ENCODE results near the gene GNAO1.
"Not testable (repeated sequence)": the region's sequence is repeated elsewhere in the genome, so short reads cannot be mapped to it uniquely, and the experiment has no call there.

The GNAO1 gene

GRCh38 chr16:56369202-56369601 is 177.9 kb downstream of the GNAO1 start:
- FAIRE-seq, result no peak

GRCh38 chr16:56370185-56370874 is 179.0 kb downstream of the GNAO1 start:
- no peak for FAIRE-seq

DNA sequence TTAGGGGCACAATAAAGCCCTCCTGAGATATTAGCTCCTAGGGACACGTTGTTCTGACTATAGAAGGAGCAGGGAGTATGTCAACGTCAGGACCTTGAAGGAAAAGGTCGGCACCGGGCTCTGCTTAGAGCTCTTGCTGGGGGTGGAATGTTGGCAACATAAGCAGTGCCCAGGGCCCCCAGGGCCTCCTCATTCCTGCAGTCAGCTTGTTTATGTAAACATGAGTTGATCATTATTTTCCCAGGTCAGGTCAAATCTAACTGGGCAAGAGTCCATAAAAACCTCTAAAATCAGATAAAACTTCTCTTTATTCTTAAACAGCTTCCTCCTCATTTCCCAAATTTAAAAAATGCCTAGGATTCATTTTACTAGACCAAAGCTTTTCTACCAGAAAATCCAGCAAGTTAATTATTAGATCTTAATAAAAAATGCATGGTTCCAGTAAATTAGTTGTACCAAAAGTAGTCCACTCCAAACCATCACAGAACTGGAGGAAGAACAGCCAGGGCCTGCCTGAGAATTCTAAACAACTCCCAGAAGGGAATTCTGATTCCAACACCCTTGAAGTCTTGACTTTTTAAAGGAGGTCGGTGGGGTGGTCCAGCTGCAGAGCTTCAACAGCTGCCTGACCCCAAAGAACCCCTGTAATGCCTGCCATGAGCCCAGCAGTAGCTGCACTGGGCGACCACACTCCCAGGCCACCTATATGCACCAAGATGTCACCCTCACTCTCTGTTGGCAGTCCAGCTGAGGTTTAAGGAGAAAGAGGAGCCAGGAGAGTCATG is 179.8 kb downstream of the GNAO1 start:
- FAIRE-seq, result no peak

GRCh38 chr16:56371660-56371937 is 180.3 kb downstream of the GNAO1 start:
- no peak for FAIRE-seq

GRCh38 chr16:56372013-56372634 is 180.8 kb downstream of the GNAO1 start:
- FAIRE-seq, result no peak

DNA sequence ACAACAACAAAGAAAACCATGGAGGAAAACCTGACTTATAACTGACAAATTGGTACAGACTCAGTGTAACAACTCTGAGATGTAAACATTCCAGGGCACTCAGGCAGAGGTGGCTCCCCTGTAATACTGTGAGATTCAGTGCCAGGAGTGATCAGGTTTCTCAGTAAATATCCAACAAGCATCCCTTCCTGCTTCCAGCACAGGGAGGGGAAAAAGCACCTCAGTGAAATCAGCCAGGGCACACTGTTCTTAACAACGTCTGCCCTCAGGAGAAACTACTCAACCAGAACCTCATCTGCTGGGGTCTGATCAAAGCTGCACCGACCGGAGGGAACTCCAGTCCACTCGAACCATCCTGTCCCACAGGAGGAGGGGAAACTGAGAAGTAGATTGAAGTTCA is 181.7 kb downstream of the GNAO1 start:
- FAIRE-seq, result no peak

DNA sequence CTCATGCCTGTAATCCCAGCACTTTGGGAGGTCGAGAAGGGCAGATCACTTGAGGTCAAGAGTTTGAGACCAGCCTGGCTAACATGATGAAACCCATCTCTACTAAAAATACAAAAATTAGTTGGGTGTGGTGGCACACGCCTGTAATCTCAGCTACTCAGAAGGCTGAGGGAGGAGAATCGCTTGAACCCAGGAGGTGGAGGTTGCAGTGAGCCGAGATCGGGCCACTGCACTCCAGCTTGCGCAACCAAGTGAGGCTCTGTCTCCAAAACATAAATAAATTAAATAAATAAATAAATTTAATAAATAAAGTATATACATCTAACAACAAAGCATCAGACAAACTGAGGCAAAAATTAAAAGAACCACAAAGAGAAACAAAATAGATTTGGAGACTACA is 184.5 kb downstream of the GNAO1 start:
- FAIRE-seq, result not testable (repeated sequence)

GRCh38 chr16:56379044-56379443 is 187.8 kb downstream of the GNAO1 start:
- FAIRE-seq, result not testable (repeated sequence)

DNA sequence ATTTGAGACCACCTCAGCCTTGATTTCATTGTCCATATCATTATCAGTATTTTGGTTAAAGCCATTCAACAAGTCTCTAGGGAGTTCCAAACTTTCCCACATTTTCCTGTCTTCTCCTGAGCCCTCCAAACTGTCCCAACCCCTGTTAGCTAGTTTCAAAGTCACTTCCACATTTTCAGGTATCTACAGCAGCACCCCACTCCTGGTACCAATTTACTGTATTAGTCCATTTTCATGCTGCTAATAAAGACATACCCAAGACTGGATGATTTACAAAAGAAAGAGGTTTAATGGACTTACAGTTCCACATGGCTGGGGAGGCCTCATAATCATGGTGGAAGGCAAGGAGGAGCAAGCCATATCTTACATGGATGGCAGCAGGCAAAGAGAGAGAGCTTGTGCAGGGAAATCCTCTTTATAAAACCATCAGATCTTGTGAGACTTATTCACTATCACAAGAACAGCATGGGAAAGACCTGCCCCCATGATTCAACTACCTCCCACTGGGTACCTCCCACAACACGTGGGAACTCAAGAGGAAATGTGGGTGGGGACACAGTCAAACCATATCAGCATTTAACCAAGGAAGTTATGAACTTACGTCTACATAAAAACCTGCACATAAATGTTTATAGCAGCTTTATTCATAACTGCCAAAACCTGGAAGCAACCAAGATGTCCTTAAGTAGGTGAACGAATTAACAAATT is 189.6 kb downstream of the GNAO1 start:
- FAIRE-seq, result not testable (repeated sequence)

GRCh38 chr16:56382459-56382858 is 191.2 kb downstream of the GNAO1 start:
- no peak for FAIRE-seq

GRCh38 chr16:56382901-56383355 is 191.6 kb downstream of the GNAO1 start:
- FAIRE-seq, result no peak

GRCh38 chr16:56384074-56384721 is 192.9 kb downstream of the GNAO1 start:
- FAIRE-seq, result no peak

DNA sequence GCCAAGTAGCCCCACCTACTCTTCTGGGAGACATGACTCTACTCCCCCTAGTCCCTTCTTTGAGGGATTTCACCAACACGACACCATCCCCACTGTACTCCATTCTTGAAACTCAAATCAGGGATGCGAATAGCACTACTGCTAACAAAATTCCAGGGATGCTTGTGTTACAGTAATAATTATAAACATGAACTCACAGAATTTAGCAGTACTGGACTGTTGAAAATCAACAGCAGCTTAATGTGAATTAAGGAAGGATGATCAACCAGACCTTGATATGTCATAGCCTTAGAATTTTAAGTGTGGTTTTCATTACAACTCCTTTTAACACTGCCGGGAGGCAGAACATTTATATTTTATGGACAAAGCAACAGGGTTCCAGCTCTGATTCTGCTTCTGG is 196.1 kb downstream of the GNAO1 start:
- no peak for FAIRE-seq

DNA sequence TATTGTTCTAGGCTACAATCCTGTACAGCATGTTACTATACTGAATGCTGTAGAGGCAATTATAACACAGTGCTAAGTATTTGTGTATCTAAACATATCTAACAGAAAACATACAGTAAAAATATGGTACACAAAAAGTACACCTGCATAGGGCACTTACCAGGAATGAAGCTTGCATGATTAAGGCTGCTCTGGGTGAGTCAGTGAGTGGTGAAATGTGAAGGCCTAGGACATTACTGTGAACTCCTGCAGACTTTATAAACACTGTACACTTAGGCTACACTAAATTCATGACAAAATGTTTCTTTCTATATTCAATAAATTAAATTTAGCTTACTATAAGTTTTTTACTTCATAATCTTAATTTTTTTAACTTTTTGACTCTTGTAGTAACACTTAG is 196.9 kb downstream of the GNAO1 start:
- FAIRE-seq, result no peak

- no peak for FAIRE-seq
Observed at GRCh38 chr16:56389554-56389953, 198.3 kb downstream of the GNAO1 start.

- not testable (repeated sequence) for FAIRE-seq
Observed at GRCh38 chr16:56396724-56397123, 205.4 kb downstream of the GNAO1 start.

DNA sequence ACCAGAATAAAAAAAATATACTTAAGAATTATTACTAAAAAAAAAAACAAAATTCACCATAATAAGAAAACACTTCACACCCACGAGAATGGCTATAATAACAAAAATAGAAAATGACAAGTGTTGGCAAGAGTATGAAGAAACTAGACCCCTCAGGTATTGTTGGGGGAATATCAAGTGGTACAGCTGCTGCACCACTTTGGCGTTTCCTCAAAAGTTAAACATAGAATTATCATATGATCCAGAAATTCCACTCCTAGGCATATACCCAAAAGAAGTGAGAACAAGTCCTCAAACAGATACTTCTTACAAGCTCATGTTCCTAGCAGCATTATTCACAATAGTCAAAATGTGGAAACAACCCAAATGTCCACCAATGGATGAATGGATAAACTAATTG is 207.8 kb downstream of the GNAO1 start:
- no peak for FAIRE-seq

DNA sequence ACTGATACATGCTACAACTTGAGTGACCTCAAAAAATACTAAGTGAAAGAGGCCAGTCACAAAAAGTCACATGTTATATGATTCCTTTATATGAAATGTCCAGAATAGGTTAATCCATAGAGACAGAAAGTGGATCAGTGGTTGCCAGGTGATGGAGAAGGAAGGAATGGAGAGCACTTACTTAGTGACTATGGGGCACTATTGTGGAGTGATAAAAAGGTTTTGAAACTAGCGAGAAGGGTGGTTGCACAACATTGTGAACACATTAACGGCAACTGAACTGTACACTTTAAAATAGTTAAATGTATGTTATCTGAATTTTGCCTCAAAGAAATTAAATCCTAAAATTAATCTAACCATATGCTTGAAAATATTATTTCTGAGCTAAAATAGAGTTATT is 208.2 kb downstream of the GNAO1 start:
- no peak for FAIRE-seq

- FAIRE-seq, result no peak
Observed at GRCh38 chr16:56400458-56400857, 209.2 kb downstream of the GNAO1 start.

- FAIRE-seq, result no peak
Observed at GRCh38 chr16:56401482-56401881, 210.2 kb downstream of the GNAO1 start.

DNA sequence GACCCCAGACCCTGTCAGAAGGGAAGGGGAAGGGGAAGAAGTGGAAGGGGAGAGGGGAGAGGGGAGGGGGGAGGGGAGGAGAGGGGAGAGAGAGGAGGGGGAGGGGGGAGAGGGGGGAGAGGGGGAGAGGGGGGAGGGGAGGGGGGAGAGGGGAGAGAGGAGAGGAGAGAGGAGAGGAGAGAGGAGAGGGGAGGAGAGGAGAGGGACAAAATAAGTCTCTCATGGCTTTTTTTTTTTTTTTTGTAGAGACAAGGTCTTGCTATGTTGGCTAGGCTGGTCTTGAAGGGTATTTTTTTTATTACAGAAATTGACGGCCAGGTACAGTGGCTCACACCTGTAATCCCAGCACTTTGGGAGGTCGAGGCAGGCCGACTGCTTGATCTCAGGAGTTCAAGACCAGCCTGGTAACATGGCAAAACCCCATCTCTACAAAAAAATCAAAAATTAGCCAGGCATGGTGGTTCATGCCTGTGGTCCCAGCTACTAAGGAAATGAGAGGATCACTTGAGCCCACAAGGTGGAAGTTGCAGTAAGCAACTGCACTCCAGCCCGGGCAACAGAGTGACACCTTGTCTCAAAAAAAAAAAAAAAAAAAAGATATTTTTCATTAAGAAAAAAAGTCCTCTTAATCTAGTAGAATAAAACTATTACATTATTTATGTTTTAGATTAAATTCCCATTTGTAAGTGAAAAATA is 214.8 kb downstream of the GNAO1 start:
- no peak for FAIRE-seq

Data from colon (tissue), 2 donors.